Fibroblast of peridontal ligament (primary cell): ENCODE data around the gene BLTP2.
A peak's percentile ranks its signal among the peaks of the same experiment; 100 is the strongest.
"Not testable (repeated sequence)": the region's sequence is repeated elsewhere in the genome, so short reads cannot be mapped to it uniquely, and the experiment has no call there.

Experiments used
- DNase-seq: peaks from one replicate; pipeline ENCODE4 v3.0.0-alpha.2; 2010; ENCODE audit errors: extremely low read depth

Gene BLTP2

DNA sequence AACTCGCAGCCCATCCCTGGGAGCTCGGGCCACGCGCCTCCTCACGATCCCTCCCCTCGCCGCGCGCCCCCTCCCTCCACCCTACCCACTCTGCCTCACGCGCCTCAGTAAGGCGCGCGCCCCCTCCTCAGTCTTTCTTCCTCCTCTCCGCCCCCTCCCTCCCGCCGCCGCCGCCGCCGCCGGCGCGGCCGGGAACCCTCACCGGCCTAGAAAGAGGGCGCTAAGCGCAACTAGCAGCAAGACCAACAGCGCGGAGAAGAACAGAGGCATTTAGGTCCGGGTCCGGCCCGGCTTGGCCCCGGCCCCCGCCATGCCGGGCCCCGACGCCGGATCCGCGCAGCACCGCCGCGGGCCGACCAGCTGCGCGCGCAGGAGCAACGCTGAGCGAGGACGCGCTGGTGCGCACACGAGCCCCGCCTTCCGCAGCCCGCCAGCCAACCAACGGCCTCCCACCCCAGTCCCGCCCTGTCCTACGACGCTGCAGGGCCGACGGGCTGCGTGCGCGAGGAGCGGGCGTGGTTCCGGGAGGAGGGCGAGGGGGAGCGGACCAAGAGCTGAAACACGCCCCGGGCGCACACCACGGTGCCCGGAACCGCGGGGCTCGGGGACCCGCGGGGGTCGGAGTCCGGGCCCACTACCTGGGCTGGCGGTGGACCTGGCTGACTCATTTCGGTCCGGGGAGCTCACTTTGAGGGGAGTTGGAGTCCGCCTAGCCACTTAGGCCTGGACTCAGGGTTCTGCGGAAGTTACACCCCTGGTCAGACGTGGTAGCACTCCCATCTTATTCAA lies at the start of gene BLTP2:
TSS of gene BLTP2 (minus strand) at position 372 of the 789 bp plus-strand sequence. CDS start at position 270, 102 bp downstream.
- DNase-seq: peak; percentile 89

DNA sequence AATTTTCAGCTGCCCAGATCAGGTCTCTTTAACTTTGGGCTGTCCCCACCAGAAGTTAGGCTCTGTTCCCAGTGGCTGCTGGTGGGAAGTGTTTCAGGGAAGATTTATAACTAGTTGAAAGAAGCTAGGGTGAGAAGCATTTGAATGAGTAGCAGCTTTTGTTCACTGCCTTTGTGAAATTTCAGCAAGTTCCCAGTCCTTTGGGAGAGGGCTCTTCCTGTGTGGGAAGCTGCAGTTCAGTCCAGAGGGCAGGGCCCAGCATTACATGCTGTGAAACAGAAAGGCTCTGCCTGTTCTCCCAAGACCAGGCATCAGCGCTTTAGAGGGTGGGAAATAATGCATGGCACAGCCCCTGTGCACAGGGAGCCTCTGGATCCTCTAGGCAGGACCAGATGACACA lies 48.9 kb upstream of the BLTP2 start:
- no peak for DNase-seq

- DNase-seq: no peak
These were observed 44.1 kb upstream of the BLTP2 start for GRCh38 chr17:28689011-28689410.

DNA sequence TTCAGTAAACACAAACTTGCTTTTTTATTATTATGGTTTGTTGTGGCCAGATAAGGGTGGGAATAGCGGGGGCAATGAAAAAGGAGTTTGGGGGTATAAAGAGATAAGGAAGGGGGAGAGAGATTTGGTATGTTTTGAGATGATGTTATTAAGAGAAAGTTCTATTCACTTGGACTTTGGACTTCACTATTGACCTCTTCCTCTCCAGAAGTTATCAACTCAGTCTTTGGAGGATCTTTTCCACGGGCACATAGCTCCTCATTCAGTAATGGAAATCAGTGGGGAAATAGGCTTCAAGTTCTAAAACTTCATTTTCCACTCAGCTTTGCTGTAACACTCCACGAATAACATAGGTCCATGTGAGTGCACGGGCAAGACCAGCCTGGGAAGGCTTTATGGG lies 43.5 kb upstream of the BLTP2 start:
- no peak for DNase-seq

DNA sequence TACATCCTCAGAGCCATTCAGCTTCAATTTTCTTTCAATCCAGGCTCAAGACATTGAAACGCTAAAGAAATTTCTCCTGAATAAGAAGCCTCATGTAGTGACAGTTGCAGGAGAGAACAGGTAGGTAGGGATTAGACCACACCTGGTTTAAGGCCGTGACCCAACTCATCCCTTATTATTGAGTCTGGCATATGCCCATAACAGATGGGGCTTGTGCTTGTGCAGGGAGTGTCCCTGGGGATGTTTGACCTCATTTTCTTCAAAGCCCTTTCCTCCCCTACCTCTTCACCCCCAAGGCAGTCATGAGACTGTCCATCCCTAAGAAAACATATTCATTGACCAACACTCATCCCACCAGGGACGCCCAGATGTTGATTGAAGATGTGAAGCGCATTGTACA lies 41.3 kb upstream of the BLTP2 start:
- DNase-seq: no peak

DNA sequence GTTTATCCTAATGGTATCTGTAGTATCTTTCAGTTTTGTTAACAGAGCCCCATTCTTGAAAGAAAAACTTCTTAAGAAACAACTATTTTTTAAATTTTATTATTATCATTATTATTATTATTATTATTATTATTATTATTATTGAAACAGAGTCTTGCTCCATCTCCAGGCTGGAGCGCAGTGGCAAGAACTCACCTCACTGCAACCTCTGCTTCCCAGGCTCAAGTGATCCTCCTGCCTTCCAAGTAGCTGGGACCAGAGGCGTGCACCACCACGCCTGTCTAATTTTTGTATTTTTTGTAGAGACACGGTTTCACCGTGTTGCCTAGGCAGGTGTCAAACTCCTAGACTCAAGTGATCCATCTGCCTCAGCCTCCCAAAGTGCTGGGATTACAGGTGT lies 40.4 kb upstream of the BLTP2 start:
- DNase-seq: no peak

DNA sequence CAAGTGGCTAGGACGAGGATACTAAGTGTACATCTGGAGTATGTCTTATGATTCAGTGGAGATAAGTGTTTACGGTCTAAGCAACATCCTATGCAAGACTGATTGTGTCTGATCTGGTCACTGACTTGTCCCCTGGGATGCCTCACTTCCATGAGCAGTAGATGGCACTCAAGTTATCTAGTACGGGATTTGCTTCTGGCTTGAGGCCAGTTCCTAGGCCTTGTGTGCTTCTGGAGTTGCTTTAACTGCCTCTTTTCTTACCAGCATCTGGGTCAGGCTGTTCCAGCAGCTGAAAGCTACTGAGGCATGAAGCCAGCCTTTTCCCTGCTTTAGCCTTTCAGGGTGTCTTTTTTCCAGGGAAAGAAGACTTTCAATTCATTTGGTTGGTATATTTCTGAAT lies 40.0 kb upstream of the BLTP2 start:
- peak; percentile 41 for DNase-seq

DNA sequence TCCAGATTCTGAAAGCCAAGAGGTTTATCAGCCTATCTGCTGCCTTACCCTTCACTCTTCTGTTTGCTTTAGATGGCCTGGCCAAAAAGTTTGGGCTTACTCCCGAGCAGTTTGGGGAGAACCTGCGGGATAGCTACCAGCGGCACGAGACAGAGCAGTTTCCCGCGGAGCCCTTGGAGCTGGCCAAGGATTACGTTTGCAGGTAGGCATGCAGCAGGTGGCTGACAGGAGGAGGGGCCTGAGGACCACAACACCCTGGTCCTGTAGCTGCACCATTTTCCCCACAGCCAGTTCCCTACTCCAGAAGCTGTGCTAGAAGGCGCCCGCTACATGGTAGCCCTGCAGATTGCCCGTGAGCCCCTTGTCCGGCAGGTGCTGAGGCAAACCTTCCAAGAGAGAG lies 37.7 kb upstream of the BLTP2 start:
- no peak for DNase-seq

GRCh38 chr17:28675980-28676379 lies 31.0 kb upstream of the BLTP2 start:
- DNase-seq: no peak

GRCh38 chr17:28675490-28675889 lies 30.5 kb upstream of the BLTP2 start:
- DNase-seq: peak; percentile 43

- DNase-seq: no peak
These were observed 25.0 kb upstream of the BLTP2 start for GRCh38 chr17:28669918-28670317.

DNA sequence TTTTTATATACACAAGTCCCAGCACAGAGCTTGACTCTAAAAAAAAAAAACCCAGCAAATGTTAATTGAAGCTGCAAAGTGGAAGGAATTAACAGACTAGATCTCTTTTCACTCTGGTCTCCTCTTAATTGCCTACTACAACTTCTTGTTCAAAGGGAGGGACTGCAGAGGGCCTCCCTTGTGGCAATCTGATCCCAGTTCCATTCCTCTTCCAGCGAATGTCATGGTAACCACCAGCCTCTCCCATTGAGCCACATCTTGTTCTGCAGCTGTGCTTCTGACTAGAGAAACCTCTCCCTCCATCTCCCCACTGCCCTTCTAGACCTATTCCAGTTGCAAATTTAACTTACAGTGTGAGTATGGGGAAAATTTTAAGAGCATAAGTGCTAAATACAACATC lies 22.9 kb upstream of the BLTP2 start:
- DNase-seq: peak; percentile 20

GRCh38 chr17:28665994-28666393 lies 21.0 kb upstream of the BLTP2 start:
- DNase-seq: no peak

GRCh38 chr17:28663723-28664122 lies 18.8 kb upstream of the BLTP2 start:
- no peak for DNase-seq

DNA sequence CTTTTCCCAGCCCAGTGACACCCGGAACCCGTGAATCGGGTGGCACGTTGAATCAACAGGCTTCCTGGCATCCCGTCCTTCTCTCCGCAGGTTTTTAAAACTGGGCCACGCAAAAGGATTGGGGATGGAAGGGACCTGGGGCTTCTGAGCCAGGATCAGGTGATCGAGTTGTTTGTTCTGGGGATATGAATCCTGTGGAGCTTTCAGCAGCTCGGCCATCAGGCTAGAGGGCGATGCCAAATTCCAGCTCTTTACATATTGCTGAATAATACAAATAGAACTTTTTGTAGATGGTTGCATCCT lies 17.5 kb upstream of the BLTP2 start:
- no peak for DNase-seq

GRCh38 chr17:28661635-28662526 lies 16.9 kb upstream of the BLTP2 start, which contains the start of the genes SDF2 and SUPT6H:
SDF2 (minus strand) TSS chr17:28661906; CDS start chr17:28661876, 30 bp downstream.
SUPT6H (plus strand) TSS chr17:28662205; CDS start chr17:28673402, 11,197 bp downstream.
- DNase-seq: peak; percentile 85

- not testable (repeated sequence) for DNase-seq
These were observed 14.5 kb upstream of the BLTP2 start for GRCh38 chr17:28659497-28659881.

- not testable (repeated sequence) for DNase-seq
These were observed 14.0 kb upstream of the BLTP2 start for GRCh38 chr17:28658766-28659496.

DNA sequence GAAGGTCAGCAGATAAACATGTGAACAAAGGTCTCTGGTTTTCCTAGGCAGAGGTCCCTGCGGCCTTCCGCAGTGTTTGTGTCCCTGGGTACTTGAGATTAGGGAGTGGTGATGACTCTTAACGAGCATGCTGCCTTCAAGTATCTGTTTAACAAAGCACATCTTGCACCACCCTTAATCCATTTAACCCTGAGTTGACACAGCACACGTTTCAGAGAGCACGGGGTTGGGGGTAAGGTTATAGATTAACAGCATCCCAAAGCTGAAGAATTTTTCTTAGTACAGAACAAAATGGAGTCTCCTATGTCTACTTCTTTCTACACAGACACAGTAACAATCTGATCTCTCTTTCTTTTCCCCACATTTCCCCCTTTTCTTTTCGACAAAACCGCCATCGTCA lies 13.4 kb upstream of the BLTP2 start:
- DNase-seq: not testable (repeated sequence)

DNA sequence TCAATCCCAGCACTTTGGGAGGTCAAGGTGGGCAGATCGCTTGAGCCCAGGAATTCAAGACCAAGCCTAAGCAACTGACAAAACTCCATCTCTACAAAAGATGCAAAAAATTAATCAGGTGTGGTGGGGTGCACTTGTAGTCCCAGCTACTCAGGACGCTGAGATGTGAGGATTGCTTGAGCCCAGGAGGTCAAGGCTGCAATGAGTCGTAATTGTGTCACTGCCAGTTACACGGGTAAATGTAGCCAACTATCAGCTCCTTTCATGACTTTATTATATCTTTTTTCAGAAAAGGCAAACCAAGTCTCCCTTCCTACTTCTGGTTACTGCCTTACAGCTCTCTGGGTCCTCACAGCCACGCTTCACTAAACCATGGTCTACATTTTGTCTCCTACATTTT lies 12.8 kb upstream of the BLTP2 start:
- DNase-seq: peak; percentile 6

GRCh38 chr17:28655160-28655559 lies 10.2 kb upstream of the BLTP2 start:
- no peak for DNase-seq

DNA sequence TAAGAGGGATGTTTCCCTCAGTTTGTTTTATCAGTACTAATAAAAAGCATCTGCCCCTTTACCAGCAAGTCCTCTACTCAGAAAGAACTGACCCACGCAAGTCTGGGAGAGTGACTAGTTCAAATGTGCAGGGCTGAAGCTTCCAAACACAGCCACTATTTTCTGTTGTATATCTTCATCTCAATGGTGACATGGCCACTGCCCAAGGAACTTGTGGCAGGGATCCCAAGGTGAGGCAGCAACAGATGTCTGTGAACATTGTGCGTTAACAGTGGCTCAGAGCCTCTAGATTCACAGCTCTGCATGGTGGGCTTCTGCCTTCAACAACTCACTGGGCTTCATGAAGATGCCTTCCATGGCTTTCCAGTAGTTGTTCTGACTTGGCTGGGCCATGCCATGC lies 3.7 kb upstream of the BLTP2 start:
- no peak for DNase-seq
